H9 (cell line): Measurements from ENCODE around the gene UBE2G1. TPM values are rescaled to one million over a fixed set of nuclear protein-coding genes. Genes with fewer than 3 reads are reported as not detected.
A peak's percentile ranks its signal among the peaks of the same experiment; 100 is the strongest.

ENCODE experiments used
- DNase-seq: peaks from one replicate; pipeline ENCODE4 v3.0.0-alpha.2; 2017
- H2AFZ ChIP-seq: one replicate; pipeline ENCODE4 v1.6.1; 2013; ENCODE audit warnings: mild to moderate bottlenecking, low read length, control low read depth, moderate library complexity
- H2AK5ac ChIP-seq: 2 replicates; pipeline ENCODE4 v1.6.1; 2013; ENCODE audit warnings: low read length, control low read depth, mixed read lengths; ENCODE audit not compliant: insufficient read length
- H2BK120ac ChIP-seq: one replicate; pipeline ENCODE4 v1.6.1; 2013; ENCODE audit warnings: low read depth, mild to moderate bottlenecking, low read length, control low read depth, inconsistent platforms; ENCODE audit not compliant: poor library complexity, severe bottlenecking
- H2BK12ac ChIP-seq: 2 replicates; pipeline ENCODE4 v1.6.1; 2013; ENCODE audit warnings: low read length, control low read depth, mixed read lengths, low read depth; ENCODE audit not compliant: insufficient read length
- H2BK15ac ChIP-seq: 2 replicates; pipeline ENCODE4 v1.6.1; 2013; ENCODE audit warnings: low read depth, low read length, control low read depth
- H2BK20ac ChIP-seq: one replicate; pipeline ENCODE4 v1.6.1; 2013; ENCODE audit warnings: low read depth, mild to moderate bottlenecking, low read length, control low read depth, inconsistent platforms; ENCODE audit not compliant: poor library complexity, severe bottlenecking
- H2BK5ac ChIP-seq: 2 replicates; pipeline ENCODE4 v1.6.1; 2013; ENCODE audit warnings: low read length, control low read depth, mixed read lengths; ENCODE audit not compliant: insufficient read length
- H3K14ac ChIP-seq: 2 replicates; pipeline ENCODE4 v1.6.1; 2013; ENCODE audit warnings: low read length, control low read depth; ENCODE audit not compliant: insufficient read depth
- H3K18ac ChIP-seq: 2 replicates; pipeline ENCODE4 v1.6.1; 2013; ENCODE audit warnings: low read depth, mild to moderate bottlenecking, mixed read lengths, low read length, control low read depth; ENCODE audit not compliant: insufficient read length
- H3K23ac ChIP-seq: 2 replicates; pipeline ENCODE4 v1.6.1; 2013; ENCODE audit warnings: low read length, control low read depth, mixed read lengths, low read depth; ENCODE audit not compliant: insufficient read length
- H3K23me2 ChIP-seq: 2 replicates; pipeline ENCODE4 v1.6.1; 2013; ENCODE audit warnings: low read depth, mild to moderate bottlenecking, mixed read lengths, low read length, control low read depth; ENCODE audit not compliant: insufficient read length, poor library complexity, severe bottlenecking
- H3K27ac ChIP-seq: 2 replicates; pipeline ENCODE4 v1.5.1; 2013; ENCODE audit warnings: low read length, control low read depth, mixed read lengths, low read depth; ENCODE audit not compliant: insufficient read length
- H3K27me3 ChIP-seq: 2 replicates; pipeline ENCODE4 v1.6.1; 2013; ENCODE audit warnings: low read length, control low read depth, inconsistent platforms; ENCODE audit not compliant: insufficient read depth
- H3K4ac ChIP-seq: 2 replicates; pipeline ENCODE4 v1.6.1; 2013; ENCODE audit warnings: low read depth, mild to moderate bottlenecking, control low read depth, inconsistent platforms, low read length, moderate library complexity
- H3K4me1 ChIP-seq: 2 replicates; pipeline ENCODE4 v1.6.1; 2013; ENCODE audit warnings: low read length, control low read depth, inconsistent platforms; ENCODE audit not compliant: insufficient read depth
- H3K4me2 ChIP-seq: 2 replicates; pipeline ENCODE4 v1.6.1; 2013; ENCODE audit warnings: low read length, control low read depth, mixed read lengths; ENCODE audit not compliant: insufficient read length, insufficient read depth
- H3K56ac ChIP-seq: 2 replicates; pipeline ENCODE4 v1.6.1; 2013; ENCODE audit warnings: low read depth, mild to moderate bottlenecking, mixed read lengths, low read length, control low read depth; ENCODE audit not compliant: insufficient read length
- H3K79me1 ChIP-seq: 2 replicates; pipeline ENCODE4 v1.6.1; 2013; ENCODE audit warnings: low read depth, mild to moderate bottlenecking, moderate library complexity, low read length, control low read depth, inconsistent platforms; ENCODE audit not compliant: insufficient read depth, poor library complexity, severe bottlenecking
- H3K79me2 ChIP-seq: 2 replicates; pipeline ENCODE4 v1.6.1; 2013; ENCODE audit warnings: low read length, control low read depth, inconsistent platforms; ENCODE audit not compliant: insufficient read depth
- H3K9ac ChIP-seq: 2 replicates; pipeline ENCODE4 v1.6.1; 2013; ENCODE audit warnings: low read length, control low read depth, mixed read lengths; ENCODE audit not compliant: insufficient read length; ENCODE audit errors: extremely low read depth
- H3K9me3 ChIP-seq: one replicate; pipeline ENCODE4 v1.6.1; 2013; ENCODE audit warnings: low read depth, low read length, inconsistent platforms; ENCODE audit not compliant: control insufficient read depth
- H3T11ph ChIP-seq: one replicate; pipeline ENCODE4 v1.6.1; 2013; ENCODE audit warnings: mild to moderate bottlenecking, low read length, control low read depth, inconsistent platforms
- H4K20me1 ChIP-seq: one replicate; pipeline ENCODE4 v1.6.1; 2013; ENCODE audit not compliant: control insufficient read depth, insufficient read length, insufficient read depth
- H4K5ac ChIP-seq: 2 replicates; pipeline ENCODE4 v1.6.1; 2013; ENCODE audit warnings: low read depth, mild to moderate bottlenecking, mixed read lengths, low read length, control low read depth; ENCODE audit not compliant: insufficient read length
- H4K8ac ChIP-seq: replicated peaks from 2 replicates; pipeline ENCODE4 v1.6.1; 2013; ENCODE audit warnings: low read length, control low read depth, mixed read lengths, low read depth; ENCODE audit not compliant: insufficient read length
- H4K91ac ChIP-seq: 2 replicates; pipeline ENCODE4 v1.6.1; 2013; ENCODE audit warnings: low read depth, mild to moderate bottlenecking, moderate library complexity, mixed read lengths, low read length, control low read depth; ENCODE audit not compliant: insufficient read length
- H3K27ac Mint-ChIP-seq, 3 experiments: 2 replicates in 2 of 3; 3 replicates in 1 of 3; pipeline ENCODE4 v1.8.0; 2020 to 2021; ENCODE audit warnings: mixed read lengths in 3 of 3, mild to moderate bottlenecking in 1 of 3, moderate library complexity in 1 of 3
- H3K27me3 Mint-ChIP-seq: 2 replicates; pipeline ENCODE4 v1.8.0; 2021; ENCODE audit warnings: low read depth, mild to moderate bottlenecking, moderate library complexity, mixed read lengths
- H3K36me3 Mint-ChIP-seq, 3 experiments: 2 replicates in 2 of 3; 3 replicates in 1 of 3; pipeline ENCODE4 v1.8.0; 2020 to 2021; ENCODE audit warnings: low read depth in 3 of 3, mixed read lengths in 3 of 3; ENCODE audit not compliant: insufficient read depth in 1 of 3
- H3K4me1 Mint-ChIP-seq, 2 experiments: 2 replicates each; pipeline ENCODE4 v1.8.0; 2020; ENCODE audit warnings: mixed read lengths in 2 of 2
- H3K4me3 Mint-ChIP-seq, 2 experiments: 2 replicates in 1 of 2; 3 replicates in 1 of 2; pipeline ENCODE4 v1.8.0; 2020 to 2021; ENCODE audit warnings: mild to moderate bottlenecking in 2 of 2, mixed read lengths in 2 of 2, moderate library complexity in 1 of 2
- H3K9me3 Mint-ChIP-seq, 2 experiments: 2 replicates in 1 of 2; 3 replicates in 1 of 2; pipeline ENCODE4 v1.8.0; 2020; ENCODE audit warnings: mild to moderate bottlenecking in 2 of 2, mixed read lengths in 2 of 2, moderate library complexity in 1 of 2
- CTCF ChIP-seq: fragments of 200-600 bp; sonication (generic); conservative IDR thresholded peaks from 3 replicates; pipeline ENCODE4 v1.8.0; 2021; ENCODE audit warnings: antibody characterized with exemption, mild to moderate bottlenecking
- WGBS: extraction: QIAGEN DNeasy Blood & Tissue Kit; methylation state at CpG from one replicate; pipeline ENCODE4 v1.1.7; 2013; ENCODE audit warnings: missing lambda C conversion rate, low lambda C conversion rate, mixed read lengths; ENCODE audit not compliant: insufficient read length; ENCODE audit errors: extremely low coverage; 5-methylcytosine and 5-hydroxymethylcytosine counted together
- total RNA-seq: library from RNA; stranded (reverse); gene quantifications from 2 replicates; pipeline ENCODE4 v1.2.1, GENCODE V29; 2021

Gene UBE2G1
- total RNA-seq, 1 experiment from 2014 or later = 188 TPM

GRCh38 chr17:4266550-4266949 lies 99.9 kb downstream of the UBE2G1 start:
- H3K4me1 ChIP-seq = no peaks in the 10 kb centered on the region; the same call in 1 of the 2 replicates
- H3K56ac ChIP-seq = no peak overlapping the region

More at GRCh38 chr17:4266550-4266949, 99.9 kb downstream of the UBE2G1 start:
- Histone ChIP-seq H3K23ac (no peak overlapping the region), H3K79me2 (peaks cover 13% of the 10 kb centered on the region; the same call in 1 of the 2 replicates), H2BK20ac (no peak overlapping the region), H3K9ac (no peak overlapping the region), H2BK120ac (no peak overlapping the region), H4K8ac (no peak overlapping the region), H3K79me1 (peaks cover 6% of the 10 kb centered on the region), H3K4ac (no peak overlapping the region), H3K18ac (no peak overlapping the region), H4K5ac (no peak overlapping the region), H3K27ac (no peak overlapping the region), H2AFZ (no peak overlapping the region), H4K20me1 (no peaks in the 10 kb centered on the region), H3K9me3 (no peaks in the 10 kb centered on the region), H3K14ac (no peak overlapping the region), H2BK12ac (no peak overlapping the region), H3K27me3 (no peaks in the 10 kb centered on the region), H3K4me2 (no peak overlapping the region), H4K91ac (no peak overlapping the region), H3T11ph (no peak overlapping the region), H2BK5ac (no peak overlapping the region), H3K23me2 (peaks cover 10% of the 10 kb centered on the region), H2BK15ac (no peak overlapping the region), H2AK5ac (no peak overlapping the region)
- no peaks in the 10 kb centered on the region for H3K27me3 Mint-ChIP-seq
- peak overlapping the region in 2 of 3 experiments; percentile 42 to 62; a peak in 2 of 7 replicates for H3K27ac Mint-ChIP-seq
- H3K4me3 Mint-ChIP-seq = no peak overlapping the region
- no CpG with 5 or more reads among the region's 7 CpGs for WGBS
- H3K36me3 Mint-ChIP-seq = peaks cover 13 to 42% (median 24%) of the 10 kb centered on the region in 3 experiments
- DNase-seq = no peak
- H3K4me1 Mint-ChIP-seq = peaks cover 31 to 35% of the 10 kb centered on the region in 2 experiments
- no peak for TF ChIP-seq CTCF
- no peaks in the 10 kb centered on the region; a peak in 1 of 5 replicates for H3K9me3 Mint-ChIP-seq
